ENCODE data around the gene PLPPR2.

Gene PLPPR2

GRCh38 chr19:11379857-11380350, 24.7 kb downstream of the PLPPR2 start:
- no peak for TF ChIP-seq CTCF (IDR thresholded peaks at IDR 0.05; ENCODE audit: extremely low read depth, insufficient read depth, missing control alignments)
- no peak for DNase-seq (ENCODE audit: low spot score)
- in situ Hi-C loops (cut with MboI; ENCODE audit: low pct_unique_long_range_greater_than_20kb, low sequenced_read_pairs, unreplicated experiment) = no loop called here

- peak; percentile 99 for DNase-seq (ENCODE audit: low spot score)
- in situ Hi-C loops (cut with MboI; ENCODE audit: low pct_unique_long_range_greater_than_20kb, low sequenced_read_pairs, unreplicated experiment) = no loop called here
- TF ChIP-seq CTCF (IDR thresholded peaks at IDR 0.05; ENCODE audit: extremely low read depth, insufficient read depth, missing control alignments) = peak; percentile 79
These were observed 25.7 kb downstream of the PLPPR2 start for GRCh38 chr19:11380653-11381537.

- peak; percentile 68 for DNase-seq (ENCODE audit: low spot score)
- in situ Hi-C loops (cut with MboI; ENCODE audit: low pct_unique_long_range_greater_than_20kb, low sequenced_read_pairs, unreplicated experiment) = no loop called here
- TF ChIP-seq CTCF (IDR thresholded peaks at IDR 0.05; ENCODE audit: extremely low read depth, insufficient read depth, missing control alignments) = peak; percentile 83
These were observed 27.9 kb downstream of the PLPPR2 start for GRCh38 chr19:11382898-11383705.

GRCh38 chr19:11383706-11384048, 28.4 kb downstream of the PLPPR2 start:
- no peak for TF ChIP-seq CTCF (IDR thresholded peaks at IDR 0.05; ENCODE audit: extremely low read depth, insufficient read depth, missing control alignments)
- in situ Hi-C loops (cut with MboI; ENCODE audit: low pct_unique_long_range_greater_than_20kb, low sequenced_read_pairs, unreplicated experiment) = no loop called here
- DNase-seq (ENCODE audit: low spot score) = no peak

- DNase-seq (ENCODE audit: low spot score) = no peak
- in situ Hi-C loops (cut with MboI; ENCODE audit: low pct_unique_long_range_greater_than_20kb, low sequenced_read_pairs, unreplicated experiment) = no loop called here
- TF ChIP-seq CTCF (IDR thresholded peaks at IDR 0.05; ENCODE audit: extremely low read depth, insufficient read depth, missing control alignments) = no peak
These were observed 29.5 kb downstream of the PLPPR2 start for GRCh38 chr19:11384778-11385129.

- TF ChIP-seq CTCF (IDR thresholded peaks at IDR 0.05; ENCODE audit: extremely low read depth, insufficient read depth, missing control alignments) = no peak
- DNase-seq (ENCODE audit: low spot score) = no peak
- in situ Hi-C loops (cut with MboI; ENCODE audit: low pct_unique_long_range_greater_than_20kb, low sequenced_read_pairs, unreplicated experiment) = no loop called here
These were observed 32.2 kb downstream of the PLPPR2 start for GRCh38 chr19:11387162-11388034.

Data from GM13977 (cell line).